ENCODE measurements around the gene MACF1.
A peak's percentile ranks its signal among the peaks of the same experiment; 100 is the strongest.

MACF1 gene

GRCh38 chr1:39317910-39318633 lies 113.6 kb downstream of the MACF1 start:
- DNase-seq, result no peak

GRCh38 chr1:39321979-39322378 lies 117.5 kb downstream of the MACF1 start:
- DNase-seq, result no peak

- no peak for DNase-seq
Measured at GRCh38 chr1:39322431-39322830, 117.9 kb downstream of the MACF1 start.

GRCh38 chr1:39324888-39325287 lies 120.4 kb downstream of the MACF1 start:
- no peak for DNase-seq

GRCh38 chr1:39326836-39327235 lies 122.3 kb downstream of the MACF1 start:
- no peak for DNase-seq

GRCh38 chr1:39328095-39328494 lies 123.6 kb downstream of the MACF1 start:
- no peak for DNase-seq

- no peak for DNase-seq
Measured at GRCh38 chr1:39328586-39329121, 124.2 kb downstream of the MACF1 start.

- DNase-seq, result no peak
Measured at GRCh38 chr1:39331647-39332046, 127.2 kb downstream of the MACF1 start.

GRCh38 chr1:39332291-39332690 lies 127.8 kb downstream of the MACF1 start:
- DNase-seq, result no peak

GRCh38 chr1:39332828-39333227 lies 128.3 kb downstream of the MACF1 start:
- no peak for DNase-seq

GRCh38 chr1:39333296-39333695 lies 128.8 kb downstream of the MACF1 start:
- DNase-seq, result no peak

GRCh38 chr1:39335216-39335615 lies 130.7 kb downstream of the MACF1 start:
- no peak for DNase-seq

- no peak for DNase-seq
Measured at GRCh38 chr1:39337067-39337466, 132.6 kb downstream of the MACF1 start.

- DNase-seq, result no peak
Measured at GRCh38 chr1:39342776-39343175, 138.3 kb downstream of the MACF1 start.

GRCh38 chr1:39344394-39345154 lies 140.1 kb downstream of the MACF1 start:
- DNase-seq, result no peak

- no peak for DNase-seq
Measured at GRCh38 chr1:39346872-39347271, 142.4 kb downstream of the MACF1 start.

GRCh38 chr1:39348278-39348677 lies 143.8 kb downstream of the MACF1 start:
- peak; percentile 15 for DNase-seq

- no peak for DNase-seq
Measured at GRCh38 chr1:39352881-39353280, 148.4 kb downstream of the MACF1 start.

- no peak for DNase-seq
Measured at GRCh38 chr1:39354572-39354971, 150.1 kb downstream of the MACF1 start.

GRCh38 chr1:39358491-39358890 lies 154.0 kb downstream of the MACF1 start:
- DNase-seq, result no peak

GRCh38 chr1:39359028-39359570 lies 154.6 kb downstream of the MACF1 start:
- no peak for DNase-seq

- no peak for DNase-seq
Measured at GRCh38 chr1:39360731-39361130, 156.2 kb downstream of the MACF1 start.

- no peak for DNase-seq
Measured at GRCh38 chr1:39361446-39361845, 157.0 kb downstream of the MACF1 start.

- no peak for DNase-seq
Measured at GRCh38 chr1:39363267-39363666, 158.8 kb downstream of the MACF1 start.
